Cardiac septum (tissue), 1 donor: ENCODE data around the gene CRADD. TPM values are rescaled to one million over a fixed set of nuclear protein-coding genes. Genes with fewer than 3 reads are reported as not detected.
"Not testable (repeated sequence)": the region's sequence is repeated elsewhere in the genome, so short reads cannot be mapped to it uniquely, and the experiment has no call there.

Experiments
- DNase-seq: peaks from one replicate; pipeline ENCODE4 v3.0.0-alpha.2; 2020; ENCODE audit warnings: low spot score
- intact Hi-C: fragments of 100-400 bp; cut with DNase I; formaldehyde crosslinking; loops from one replicate; pipeline ENCODE4 v1.14.0; 2022
- total RNA-seq: library from RNA; stranded (reverse); fragmentation: NEBNext Ultra II Directional; extraction: Animal tissue kit (Norgen Biotek cat#: 25700); gene quantifications from one replicate; pipeline ENCODE4 v1.2.1, GENCODE V29; 2021
- donor health status: DM: no; HTN: no; CAD: no.

Gene CRADD
- total RNA-seq, 1 donor from 2014 or later = 50.8 TPM

DNA sequence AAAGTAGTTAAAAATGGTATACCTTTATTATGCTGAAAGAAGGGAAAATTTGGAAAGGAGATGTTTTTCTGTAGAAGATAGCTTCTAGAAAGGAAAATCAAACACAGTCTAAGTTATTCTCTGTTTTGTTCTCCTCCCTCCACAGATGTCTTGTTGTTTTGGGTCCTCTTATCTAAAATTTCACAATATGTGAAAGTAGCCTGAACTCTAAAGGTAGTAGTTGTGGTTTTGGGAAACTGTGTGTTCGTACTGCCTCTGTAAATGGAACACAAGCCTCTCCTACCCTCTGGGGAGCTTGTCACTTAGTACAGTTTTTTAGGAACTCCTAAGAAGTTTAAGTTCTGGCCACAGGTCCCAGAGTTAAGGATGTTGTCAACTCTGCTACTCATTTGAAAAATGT is 112.6 kb downstream of the CRADD start:
- DNase-seq = no peak
- intact Hi-C loops = loop anchor here (5.0 kb wide), 1 partner anchor 103 kb away; no protein-coding TSS in a partner anchor

DNA sequence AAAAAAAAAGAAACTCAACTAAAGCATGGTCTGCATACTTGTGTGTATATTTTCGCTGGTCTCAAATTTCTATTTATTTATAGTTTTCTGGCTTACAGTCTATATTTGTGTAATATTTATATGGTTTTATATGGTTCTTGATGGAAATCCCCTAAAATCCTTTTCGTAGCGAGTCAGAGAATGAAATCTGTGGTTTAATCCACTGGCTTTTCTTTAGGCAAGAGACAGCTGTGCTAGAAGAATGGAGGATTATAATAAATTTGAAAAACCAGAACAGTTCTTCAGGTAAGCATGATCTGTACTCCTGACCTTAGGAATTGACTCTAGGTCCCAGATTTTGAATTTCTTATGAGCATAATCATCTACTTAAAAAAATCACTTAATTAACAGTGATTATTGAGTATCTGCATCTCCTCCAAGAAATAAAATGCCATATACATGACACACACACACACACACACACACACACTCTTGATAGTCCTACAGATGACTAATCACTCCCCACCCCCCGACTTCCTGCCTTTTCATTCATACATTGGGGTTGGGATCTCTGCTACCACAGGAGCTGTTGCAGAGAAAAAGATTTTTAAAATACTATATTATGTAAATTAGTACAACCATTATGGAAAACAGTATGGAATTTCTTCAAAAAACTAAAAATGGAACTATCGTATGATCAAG is 113.4 kb downstream of the CRADD start:
- intact Hi-C loops = no loop called here

GRCh38 chr12:93793007-93793406 is 115.8 kb downstream of the CRADD start:
- intact Hi-C loops = no loop called here
- DNase-seq = no peak

More for the DNA sequence above, 113.4 kb downstream of the CRADD start:
- DNase-seq = no peak

- no peak for DNase-seq
- intact Hi-C loops = no loop called here
These were observed 116.8 kb downstream of the CRADD start for GRCh38 chr12:93793983-93794382.

GRCh38 chr12:93794738-93795137 is 117.6 kb downstream of the CRADD start:
- intact Hi-C loops = no loop called here
- DNase-seq = no peak

DNA sequence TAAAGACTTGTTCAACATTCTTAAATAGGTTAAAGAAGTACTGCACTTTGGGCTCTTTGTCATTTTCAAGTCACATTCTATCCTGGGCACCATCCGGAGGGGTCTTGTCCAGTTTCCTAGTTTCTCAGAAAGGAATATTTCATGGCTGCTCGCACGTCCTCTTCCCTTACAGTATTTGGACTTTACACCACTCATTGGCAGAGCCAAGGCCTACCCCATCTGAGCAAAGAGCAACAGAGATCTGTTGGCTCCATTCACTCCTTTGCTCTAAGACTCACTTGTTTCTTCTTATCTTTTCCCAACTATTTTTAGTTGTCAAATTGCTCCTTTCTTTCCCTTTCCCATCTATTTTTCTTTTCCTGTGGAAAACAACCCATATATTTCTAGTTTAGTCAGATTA is 118.2 kb downstream of the CRADD start:
- intact Hi-C loops = no loop called here
- DNase-seq = no peak

DNA sequence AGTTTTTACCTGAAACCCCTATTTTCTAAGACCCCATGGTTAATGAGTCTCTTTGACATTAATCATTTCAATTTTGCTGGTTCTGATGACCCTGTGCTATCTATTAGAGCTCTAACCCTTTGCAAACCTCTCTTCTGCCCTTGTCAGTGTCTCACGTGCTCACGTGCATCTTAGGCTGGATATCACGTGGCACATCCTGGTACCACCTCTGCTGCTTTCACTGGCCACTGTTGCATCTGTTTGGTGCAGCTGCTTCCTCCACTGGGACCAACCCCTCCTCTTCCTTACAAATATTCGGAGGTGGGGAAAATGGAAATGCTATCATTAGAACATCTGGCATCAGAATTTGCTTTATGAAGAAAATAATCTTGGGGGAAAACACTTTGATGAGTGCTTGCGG is 119.6 kb downstream of the CRADD start:
- intact Hi-C loops = no loop called here
- DNase-seq = no peak

DNA sequence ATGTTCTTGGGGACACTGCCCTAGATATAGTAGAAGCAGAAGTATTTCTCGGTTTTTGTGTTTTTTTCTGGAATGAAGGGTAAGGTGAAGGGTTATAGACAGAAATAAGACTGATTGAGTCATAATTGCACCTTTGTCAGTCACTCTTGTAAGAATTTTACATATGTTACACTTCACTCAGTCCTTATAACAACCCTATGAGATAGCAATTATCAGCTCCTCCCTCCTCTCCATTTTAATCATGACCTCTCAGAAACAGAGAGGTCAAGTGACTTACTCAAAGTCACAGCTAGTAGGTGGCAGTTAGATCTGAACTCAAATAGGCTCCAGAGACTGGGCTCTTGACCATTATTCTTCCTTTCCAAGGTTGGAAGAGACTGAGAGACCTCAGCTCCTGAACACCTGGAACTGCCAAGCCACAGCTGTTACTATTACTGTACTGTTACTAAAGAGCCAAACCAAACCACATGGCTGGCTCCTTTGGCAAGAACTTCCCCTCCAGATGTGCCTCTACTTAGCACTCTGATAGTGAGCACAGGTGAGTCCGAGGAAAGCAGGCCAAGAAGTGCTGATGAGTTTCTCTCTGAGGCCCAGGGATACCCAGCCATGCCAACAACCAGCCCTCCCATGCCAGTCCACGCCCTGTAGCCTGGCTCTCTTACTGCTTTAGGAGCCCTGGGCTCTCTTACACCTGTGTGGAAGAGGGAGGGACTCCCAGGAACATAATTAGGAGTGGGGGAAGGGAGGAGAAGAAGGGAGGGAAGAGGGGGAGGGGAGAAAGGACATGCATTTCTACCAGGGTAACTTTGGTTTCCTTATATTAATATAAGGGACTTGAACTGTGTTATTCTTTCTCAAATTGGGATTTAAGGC is 121.3 kb downstream of the CRADD start:
- intact Hi-C loops = no loop called here
- DNase-seq = no peak

GRCh38 chr12:93801666-93802065 is 124.5 kb downstream of the CRADD start:
- intact Hi-C loops = loop anchor here (5.0 kb wide), 1 partner anchor 229 kb away; the partner anchor contains the start of gene SOCS2
- not testable (repeated sequence) for DNase-seq

DNA sequence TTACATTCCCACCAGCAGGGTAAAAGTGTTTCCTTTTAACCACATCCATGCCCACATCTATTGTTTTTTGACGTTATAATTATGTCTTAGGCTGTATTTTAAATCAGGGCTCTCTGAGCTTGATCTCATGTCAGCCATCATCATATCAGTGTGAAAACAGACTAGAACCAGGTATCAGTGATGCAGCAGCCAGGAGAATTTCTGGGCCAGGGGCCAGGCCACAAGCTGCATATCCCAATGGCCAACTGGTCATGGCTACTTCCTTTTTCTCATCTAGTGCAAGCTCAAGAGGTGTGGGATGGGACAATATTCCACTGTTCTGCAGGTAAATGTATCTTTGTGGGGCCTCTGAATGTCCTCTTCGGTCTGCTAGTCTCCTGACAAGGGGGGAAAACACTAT is 125.1 kb downstream of the CRADD start:
- intact Hi-C loops = loop anchor here (5.0 kb wide), 1 partner anchor 230 kb away; the partner anchor contains the start of gene SOCS2

DNA sequence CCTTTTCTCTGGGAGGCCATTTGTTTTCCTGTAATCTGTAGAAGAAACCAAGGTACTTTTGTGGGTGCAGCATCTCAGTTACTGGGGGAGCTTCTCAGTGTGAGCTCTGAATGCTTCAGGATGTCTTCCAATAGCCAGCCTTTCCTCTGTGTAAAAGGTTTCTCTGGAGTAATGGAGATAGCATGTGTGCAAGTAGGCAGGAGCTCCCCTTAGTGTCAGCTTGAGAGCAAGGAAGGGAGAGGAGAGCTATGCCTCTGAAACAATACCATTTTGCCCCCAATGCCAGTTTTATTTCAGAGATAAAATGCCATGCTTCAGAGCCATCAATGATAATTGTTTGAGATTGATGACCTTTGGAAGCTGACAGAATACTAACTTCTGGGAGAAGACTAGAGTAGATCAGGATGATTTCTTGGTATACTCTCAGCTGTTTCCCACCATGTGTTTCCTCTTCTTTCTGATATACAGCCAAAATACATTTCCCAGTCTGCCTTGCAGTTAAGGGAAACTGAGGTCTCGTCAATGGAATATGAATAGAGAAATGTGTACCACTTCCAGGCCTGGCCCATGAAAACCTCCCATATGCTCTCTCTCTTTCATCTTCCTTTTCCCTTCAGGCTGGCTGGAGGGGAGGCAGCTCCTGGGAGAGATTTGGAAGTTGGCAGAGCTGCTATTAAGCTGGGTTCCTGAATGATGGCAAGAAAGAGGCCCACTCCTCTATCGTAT is 125.7 kb downstream of the CRADD start:
- no peak for DNase-seq
- intact Hi-C loops = loop anchor here (5.0 kb wide), 1 partner anchor 231 kb away; the partner anchor contains the start of gene SOCS2

More for the DNA sequence above, 125.1 kb downstream of the CRADD start:
- DNase-seq = no peak

- intact Hi-C loops = loop anchor here (5.0 kb wide), 1 partner anchor 231 kb away; the partner anchor contains the start of gene SOCS2
These were observed 126.2 kb downstream of the CRADD start for GRCh38 chr12:93803424-93803807.

GRCh38 chr12:93804392-93805179 is 127.4 kb downstream of the CRADD start:
- intact Hi-C loops = loop anchor here (5.0 kb wide), 1 partner anchor 232 kb away; the partner anchor contains the start of gene SOCS2
- no peak for DNase-seq

More at GRCh38 chr12:93803424-93803807, 126.2 kb downstream of the CRADD start:
- no peak for DNase-seq

DNA sequence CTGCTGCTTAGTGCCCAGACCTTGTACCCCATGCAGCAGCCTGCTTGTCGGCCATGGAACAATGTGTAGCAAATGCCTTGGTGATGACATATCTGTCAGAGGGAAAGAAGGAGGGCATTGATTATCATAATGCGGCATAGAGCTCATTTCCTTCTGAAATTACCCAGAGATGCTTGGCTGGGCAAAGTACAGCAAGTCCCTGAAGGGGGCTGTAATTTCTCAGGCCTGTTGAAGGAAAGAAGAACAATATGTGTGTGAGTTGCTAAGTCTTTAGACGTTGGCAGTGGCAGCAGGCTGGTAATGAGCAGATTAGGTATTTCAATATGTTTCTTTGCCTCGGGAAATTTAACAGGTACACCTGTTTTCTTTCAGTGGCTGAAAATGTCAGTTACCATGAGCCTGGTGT is 128.6 kb downstream of the CRADD start:
- intact Hi-C loops = no loop called here
- DNase-seq = no peak

DNA sequence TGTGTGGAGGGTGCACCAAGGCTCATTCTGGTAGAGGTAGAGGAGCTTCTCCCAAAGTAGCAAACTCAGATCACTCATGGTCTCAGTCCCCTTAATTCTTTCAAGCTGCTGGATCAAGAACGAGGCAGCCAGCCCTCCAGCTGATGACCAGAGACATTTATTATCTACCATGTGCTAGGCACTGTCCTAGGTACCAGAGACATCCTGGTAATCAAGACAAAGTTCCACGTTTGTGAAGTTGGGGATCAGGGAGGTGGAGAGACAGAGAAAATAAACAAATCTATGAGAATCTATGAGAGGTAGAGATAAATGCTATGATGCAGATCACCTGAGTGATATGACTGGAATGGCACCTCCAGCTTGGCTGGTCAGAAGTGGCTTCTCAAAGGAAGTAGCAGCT is 130.2 kb downstream of the CRADD start:
- intact Hi-C loops = no loop called here
- no peak for DNase-seq

- intact Hi-C loops = no loop called here
- DNase-seq = no peak
These were observed 131.2 kb downstream of the CRADD start for GRCh38 chr12:93808169-93808899.

DNA sequence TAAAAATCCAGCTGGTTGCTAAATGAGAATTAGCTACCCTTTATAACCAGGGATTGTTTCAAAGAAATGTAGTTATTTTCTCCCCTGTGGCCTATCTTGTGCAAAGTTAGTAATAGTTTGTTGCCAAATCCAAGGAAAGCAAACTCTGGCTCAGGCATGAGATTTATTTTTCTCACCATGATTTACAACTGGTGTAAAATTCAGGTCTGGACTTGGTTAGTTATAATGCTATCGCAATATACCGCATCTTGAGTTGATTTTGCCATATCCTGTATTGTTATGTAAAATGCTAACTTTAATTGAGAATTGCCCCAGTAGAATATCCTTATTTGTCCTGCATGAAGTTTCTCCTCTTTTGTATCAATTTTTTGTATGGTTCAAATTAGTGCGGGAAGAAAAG is 135.5 kb downstream of the CRADD start:
- intact Hi-C loops = loop anchor here (5.0 kb wide), 2 partner anchors 35 to 135 kb away; partner anchors contain the start of gene CRADD
- no peak for DNase-seq

GRCh38 chr12:93813186-93813585 is 136.0 kb downstream of the CRADD start:
- intact Hi-C loops = loop anchor here (5.0 kb wide), 2 partner anchors 36 to 136 kb away; partner anchors contain the start of gene CRADD
- DNase-seq = no peak
